GM12865 (cell line): ENCODE measurements around the gene TXNDC5.

Experiments
- DNase-seq: peaks from one replicate; pipeline ENCODE4 v3.0.0; 2010; ENCODE audit warnings: low read depth
- H3K4me3 ChIP-seq: 2 replicates; pipeline ENCODE4 v1.5.1; 2011; ENCODE audit warnings: mild to moderate bottlenecking, low read depth, low read length, control low read depth
- TF ChIP-seq, protein P1 (sequence below): IDR thresholded peaks from 2 replicates; pipeline ENCODE4 v1.5.1; 2011; ENCODE audit warnings: low read length, control low read depth, low read depth, inconsistent platforms; ENCODE audit not compliant: insufficient read depth; ENCODE audit errors: missing control alignments

TXNDC5 gene

DNA sequence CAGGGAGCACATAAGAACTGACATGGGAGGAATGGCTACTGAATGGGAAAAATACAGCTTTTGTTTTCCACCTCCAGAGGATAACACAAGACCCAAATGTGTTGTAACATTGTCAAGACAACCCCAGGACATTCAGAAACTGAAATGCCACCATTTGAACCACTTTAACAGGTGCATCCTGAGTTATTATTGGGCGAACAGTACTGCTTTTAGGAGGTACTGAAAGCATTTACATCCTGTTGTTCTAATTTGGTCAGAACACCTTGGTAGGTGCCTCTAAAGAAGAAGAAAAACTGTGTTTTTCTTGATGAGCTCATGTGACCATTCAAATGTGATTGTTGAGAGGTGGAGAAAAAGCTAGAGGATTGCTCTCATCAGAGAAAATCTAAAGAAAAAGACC lies 6.4 kb upstream of the TXNDC5 start:
- peak; percentile 92 for DNase-seq
- H3K4me3 ChIP-seq, result peak overlapping the region; percentile 40
- TF ChIP-seq, protein P1, sequence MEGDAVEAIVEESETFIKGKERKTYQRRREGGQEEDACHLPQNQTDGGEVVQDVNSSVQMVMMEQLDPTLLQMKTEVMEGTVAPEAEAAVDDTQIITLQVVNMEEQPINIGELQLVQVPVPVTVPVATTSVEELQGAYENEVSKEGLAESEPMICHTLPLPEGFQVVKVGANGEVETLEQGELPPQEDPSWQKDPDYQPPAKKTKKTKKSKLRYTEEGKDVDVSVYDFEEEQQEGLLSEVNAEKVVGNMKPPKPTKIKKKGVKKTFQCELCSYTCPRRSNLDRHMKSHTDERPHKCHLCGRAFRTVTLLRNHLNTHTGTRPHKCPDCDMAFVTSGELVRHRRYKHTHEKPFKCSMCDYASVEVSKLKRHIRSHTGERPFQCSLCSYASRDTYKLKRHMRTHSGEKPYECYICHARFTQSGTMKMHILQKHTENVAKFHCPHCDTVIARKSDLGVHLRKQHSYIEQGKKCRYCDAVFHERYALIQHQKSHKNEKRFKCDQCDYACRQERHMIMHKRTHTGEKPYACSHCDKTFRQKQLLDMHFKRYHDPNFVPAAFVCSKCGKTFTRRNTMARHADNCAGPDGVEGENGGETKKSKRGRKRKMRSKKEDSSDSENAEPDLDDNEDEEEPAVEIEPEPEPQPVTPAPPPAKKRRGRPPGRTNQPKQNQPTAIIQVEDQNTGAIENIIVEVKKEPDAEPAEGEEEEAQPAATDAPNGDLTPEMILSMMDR, result no peak

DNA sequence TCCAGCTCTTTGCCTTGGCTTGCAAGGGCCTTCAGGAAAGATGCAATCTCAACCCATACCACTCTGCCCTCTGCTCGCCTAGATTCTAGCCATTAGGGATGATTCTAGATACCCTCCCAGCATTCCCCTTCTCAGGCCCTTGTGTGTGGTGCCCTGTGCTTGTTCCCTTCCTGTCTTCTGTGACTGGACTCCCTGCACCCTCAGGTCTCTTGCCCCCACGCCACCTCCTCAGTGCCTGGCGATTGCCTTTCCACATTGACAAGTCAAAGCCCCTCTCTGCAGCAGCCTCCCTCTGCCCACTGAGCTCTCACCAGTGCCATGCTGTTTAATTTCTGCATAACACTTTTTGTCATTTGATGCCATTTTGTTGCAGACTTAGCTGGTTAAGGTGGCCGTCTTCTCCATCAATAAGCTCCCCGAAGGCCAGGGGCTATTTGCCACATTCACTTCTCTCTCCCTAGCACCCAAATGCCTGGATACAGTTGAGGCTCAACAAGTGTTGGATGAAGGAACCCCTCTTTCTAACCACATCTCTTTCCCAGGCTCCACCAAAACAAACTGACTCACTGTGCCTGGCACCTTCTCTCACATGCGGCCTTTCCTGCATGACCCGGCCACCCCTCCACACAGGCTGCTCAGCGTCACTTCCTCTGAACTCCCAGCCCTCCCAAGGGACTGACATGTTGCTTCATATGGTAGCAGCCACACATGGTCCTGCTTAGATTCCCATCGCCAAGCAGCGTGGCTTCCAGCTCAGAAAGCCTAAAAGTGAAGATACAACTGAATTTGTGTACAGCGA lies 4.6 kb upstream of the TXNDC5 start:
- H3K4me3 ChIP-seq, result no peak overlapping the region
- peak; percentile 69 for DNase-seq
- TF ChIP-seq, protein P1, result no peak

DNA sequence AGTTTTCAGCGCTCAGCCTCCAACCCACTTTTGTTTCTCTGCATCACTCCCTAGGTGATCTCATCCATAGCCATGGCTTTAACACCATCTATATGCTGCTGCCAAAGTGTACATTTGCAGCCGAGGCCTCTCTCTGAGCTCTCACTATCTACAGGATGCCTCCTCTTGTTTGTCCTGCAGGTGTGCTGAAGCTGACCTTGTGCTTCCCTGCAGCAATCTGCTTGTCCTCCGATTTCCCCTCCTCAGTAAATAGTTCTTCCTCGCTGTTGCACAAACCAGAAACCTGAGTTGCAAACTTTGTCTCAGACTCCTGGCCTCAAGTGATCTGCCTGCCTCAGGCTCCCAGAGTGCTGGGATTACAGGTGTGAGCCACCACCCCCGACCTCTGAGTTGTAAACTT lies 3.7 kb upstream of the TXNDC5 start:
- TF ChIP-seq, protein P1, result no peak
- H3K4me3 ChIP-seq, result no peak overlapping the region
- DNase-seq, result no peak

DNA sequence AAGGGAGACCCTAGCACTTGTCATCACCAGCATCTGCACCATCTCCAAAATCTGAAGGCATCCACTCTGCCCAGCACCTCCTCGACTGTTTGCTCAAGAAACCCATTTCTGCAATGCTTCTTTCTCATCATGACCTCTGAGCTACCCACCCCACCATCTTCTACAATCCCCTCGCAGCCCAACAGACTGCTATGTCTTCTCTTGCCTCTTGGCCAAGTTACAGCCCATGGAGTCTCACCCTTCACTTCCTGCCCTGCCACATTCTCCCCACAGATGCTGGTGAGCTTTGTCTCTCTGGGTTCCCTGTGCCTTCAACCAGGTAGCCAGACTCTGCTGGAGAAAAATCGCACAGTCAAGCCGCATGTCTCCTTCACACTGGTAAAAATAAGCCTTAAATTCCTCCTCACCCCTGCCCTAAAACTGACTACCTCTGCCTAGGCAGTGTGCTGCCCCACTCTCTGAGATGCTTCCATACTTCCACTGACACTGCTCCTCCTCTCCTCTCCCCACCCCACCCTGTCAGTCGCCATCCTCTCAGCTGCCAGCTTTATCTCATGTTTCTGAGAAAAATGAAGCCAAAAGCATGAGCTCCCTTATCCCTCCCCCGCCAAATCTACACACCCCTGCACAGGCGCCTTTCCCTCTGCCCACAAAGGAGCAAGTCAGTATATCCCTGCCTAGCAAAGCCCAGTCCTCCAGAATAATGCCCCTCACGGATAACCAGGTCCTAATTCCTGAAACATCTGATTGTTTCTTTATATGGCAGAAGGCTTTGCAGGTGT lies 2.3 kb upstream of the TXNDC5 start:
- H3K4me3 ChIP-seq, result no peak overlapping the region
- DNase-seq, result no peak
- TF ChIP-seq, protein P1, result no peak

DNA sequence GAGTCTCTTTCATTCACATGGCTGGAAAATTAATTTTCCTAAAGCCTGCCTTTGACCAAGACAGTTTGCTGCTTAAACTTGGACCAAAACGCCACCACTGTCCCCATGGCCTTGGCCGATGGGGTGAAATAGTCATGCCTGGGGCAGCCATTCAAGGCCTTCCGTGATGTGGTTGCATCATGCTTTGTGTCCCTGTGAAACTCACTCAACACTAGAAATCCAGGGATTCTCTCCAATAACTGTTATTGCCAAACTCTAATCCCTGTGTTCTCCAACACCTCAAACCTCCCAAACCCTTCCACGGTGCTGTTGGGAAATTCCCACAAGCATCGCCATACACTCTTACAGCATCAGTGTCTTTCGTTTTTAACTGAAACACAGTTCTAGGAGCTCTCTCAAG lies 1.4 kb upstream of the TXNDC5 start:
- TF ChIP-seq, protein P1, result no peak
- no peak for DNase-seq
- H3K4me3 ChIP-seq, result no peak overlapping the region

DNA sequence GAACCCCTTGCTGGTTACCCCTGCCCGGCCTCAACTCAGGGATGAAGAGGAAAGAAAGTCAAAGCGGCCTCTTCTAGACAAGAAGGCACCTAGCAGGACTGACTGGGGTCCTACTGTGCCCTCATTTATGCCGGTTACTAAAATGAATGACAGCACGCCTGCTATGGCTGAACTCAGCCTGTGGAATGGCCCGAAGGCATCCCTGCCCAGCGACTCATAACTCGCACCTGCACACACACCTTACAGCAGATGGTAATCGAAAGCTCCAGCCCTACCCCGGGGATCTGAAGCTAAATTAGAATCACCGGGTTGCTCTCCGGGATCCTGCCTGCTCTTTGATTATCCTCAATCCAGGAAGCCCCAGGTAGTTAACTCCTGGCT lies 747 bp upstream of the TXNDC5 start:
- H3K4me3 ChIP-seq, result peak overlapping the region; percentile 52
- no peak for DNase-seq
- TF ChIP-seq, protein P1, result no peak

DNA sequence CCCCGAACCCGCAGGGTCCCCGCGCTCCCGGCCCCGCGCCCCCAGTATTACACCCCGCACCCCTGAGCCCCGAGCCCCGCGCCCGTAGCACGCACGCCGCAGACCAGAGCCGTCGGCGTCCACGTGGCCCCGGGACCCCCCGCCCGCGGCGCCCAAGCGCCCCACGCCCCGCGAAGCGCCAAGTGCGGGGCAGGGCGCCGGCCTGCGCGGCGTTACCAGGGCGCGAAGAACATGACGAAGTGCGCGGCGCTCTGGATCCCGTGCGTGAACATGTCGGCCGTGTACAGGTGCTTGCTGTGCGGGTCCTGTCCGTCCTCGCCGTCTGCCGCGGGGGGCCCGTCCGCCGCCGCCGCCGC lies 312 bp downstream of the TXNDC5 start:
- TF ChIP-seq, protein P1, result no peak
- DNase-seq, result no peak
- peak overlapping the region; percentile 86 for H3K4me3 ChIP-seq
